Measurements from ENCODE around the gene SFTPD.

- TF ChIP-seq CTCF (IDR thresholded peaks at IDR 0.05; ENCODE audit: borderline replicate concordance, extremely low read depth, low read length, poor library complexity, severe bottlenecking): no peak
- TF ChIP-seq EZH2 (IDR thresholded peaks at IDR 0.05; ENCODE audit: borderline replicate concordance, low read depth, low read length, severe bottlenecking): no peak
These were observed 34.5 kb upstream of the SFTPD start for GRCh38 chr10:79983286-79983909.

Data from DND-41 (cell line).